ENCODE results near the gene TRUB1.

DNA sequence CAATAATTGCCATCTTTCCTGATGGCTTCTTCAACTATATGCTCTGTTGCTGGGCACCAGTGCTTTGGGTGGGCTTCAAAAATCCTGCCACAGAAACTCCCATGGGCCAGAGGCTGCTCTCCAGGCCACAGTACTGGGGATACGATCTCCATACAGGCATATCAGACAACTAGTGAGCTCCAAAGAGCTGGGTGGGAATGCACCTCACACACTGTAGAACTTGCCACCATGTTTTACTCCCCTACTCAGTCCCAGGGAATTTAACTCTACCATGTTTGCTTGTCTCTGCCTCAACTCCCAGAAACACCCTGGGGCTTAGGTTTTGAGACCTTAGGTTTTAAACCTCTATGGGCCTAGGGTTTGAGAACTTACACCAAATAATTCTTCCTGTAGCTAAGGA lies 20.5 kb upstream of the TRUB1 start:
- TF ChIP-seq, protein P1, sequence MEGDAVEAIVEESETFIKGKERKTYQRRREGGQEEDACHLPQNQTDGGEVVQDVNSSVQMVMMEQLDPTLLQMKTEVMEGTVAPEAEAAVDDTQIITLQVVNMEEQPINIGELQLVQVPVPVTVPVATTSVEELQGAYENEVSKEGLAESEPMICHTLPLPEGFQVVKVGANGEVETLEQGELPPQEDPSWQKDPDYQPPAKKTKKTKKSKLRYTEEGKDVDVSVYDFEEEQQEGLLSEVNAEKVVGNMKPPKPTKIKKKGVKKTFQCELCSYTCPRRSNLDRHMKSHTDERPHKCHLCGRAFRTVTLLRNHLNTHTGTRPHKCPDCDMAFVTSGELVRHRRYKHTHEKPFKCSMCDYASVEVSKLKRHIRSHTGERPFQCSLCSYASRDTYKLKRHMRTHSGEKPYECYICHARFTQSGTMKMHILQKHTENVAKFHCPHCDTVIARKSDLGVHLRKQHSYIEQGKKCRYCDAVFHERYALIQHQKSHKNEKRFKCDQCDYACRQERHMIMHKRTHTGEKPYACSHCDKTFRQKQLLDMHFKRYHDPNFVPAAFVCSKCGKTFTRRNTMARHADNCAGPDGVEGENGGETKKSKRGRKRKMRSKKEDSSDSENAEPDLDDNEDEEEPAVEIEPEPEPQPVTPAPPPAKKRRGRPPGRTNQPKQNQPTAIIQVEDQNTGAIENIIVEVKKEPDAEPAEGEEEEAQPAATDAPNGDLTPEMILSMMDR (IDR thresholded peaks at IDR 0.05) = no peak
- no peak for TF ChIP-seq POLR2A (IDR thresholded peaks at IDR 0.05)
